ENCODE results near the gene GPR183.

GPR183 gene

DNA sequence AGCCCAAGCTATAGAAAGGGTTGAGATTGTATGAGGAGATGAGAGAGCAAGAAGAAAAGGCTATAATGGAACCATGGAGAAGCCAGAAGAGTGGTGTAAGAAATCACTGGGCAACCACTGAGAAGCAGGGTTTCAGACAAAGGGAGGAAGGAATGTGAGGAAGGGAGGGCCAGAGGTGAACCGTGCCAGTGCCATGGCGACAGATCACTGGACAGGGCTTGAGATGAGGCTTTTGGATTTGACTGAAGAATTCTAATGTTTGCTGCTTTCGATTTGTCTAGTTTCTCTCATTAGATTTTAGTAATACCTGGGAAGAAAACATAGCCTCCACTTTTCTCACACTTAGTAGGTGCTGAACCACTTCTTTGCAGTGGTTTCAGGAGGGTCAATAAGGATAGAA is 6.3 kb upstream of the GPR183 start:
- TF ChIP-seq, protein P1, sequence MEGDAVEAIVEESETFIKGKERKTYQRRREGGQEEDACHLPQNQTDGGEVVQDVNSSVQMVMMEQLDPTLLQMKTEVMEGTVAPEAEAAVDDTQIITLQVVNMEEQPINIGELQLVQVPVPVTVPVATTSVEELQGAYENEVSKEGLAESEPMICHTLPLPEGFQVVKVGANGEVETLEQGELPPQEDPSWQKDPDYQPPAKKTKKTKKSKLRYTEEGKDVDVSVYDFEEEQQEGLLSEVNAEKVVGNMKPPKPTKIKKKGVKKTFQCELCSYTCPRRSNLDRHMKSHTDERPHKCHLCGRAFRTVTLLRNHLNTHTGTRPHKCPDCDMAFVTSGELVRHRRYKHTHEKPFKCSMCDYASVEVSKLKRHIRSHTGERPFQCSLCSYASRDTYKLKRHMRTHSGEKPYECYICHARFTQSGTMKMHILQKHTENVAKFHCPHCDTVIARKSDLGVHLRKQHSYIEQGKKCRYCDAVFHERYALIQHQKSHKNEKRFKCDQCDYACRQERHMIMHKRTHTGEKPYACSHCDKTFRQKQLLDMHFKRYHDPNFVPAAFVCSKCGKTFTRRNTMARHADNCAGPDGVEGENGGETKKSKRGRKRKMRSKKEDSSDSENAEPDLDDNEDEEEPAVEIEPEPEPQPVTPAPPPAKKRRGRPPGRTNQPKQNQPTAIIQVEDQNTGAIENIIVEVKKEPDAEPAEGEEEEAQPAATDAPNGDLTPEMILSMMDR (conservative IDR thresholded peaks at IDR 0.05; ENCODE audit: low read length): no peak
- DNase-seq (ENCODE audit: low read depth): peak; percentile 70
- H3K4me3 ChIP-seq (ENCODE audit: low read length): no peak overlapping the region

GRCh38 chr13:99312493-99312883 is 5.3 kb upstream of the GPR183 start:
- TF ChIP-seq, protein P1 (conservative IDR thresholded peaks at IDR 0.05; ENCODE audit: low read length): peak; percentile 18
- peak; percentile 100 for DNase-seq (ENCODE audit: low read depth)
- no peak overlapping the region for H3K4me3 ChIP-seq (ENCODE audit: low read length)

- H3K4me3 ChIP-seq (ENCODE audit: low read length): no peak overlapping the region
- DNase-seq (ENCODE audit: low read depth): no peak
- TF ChIP-seq, protein P1 (conservative IDR thresholded peaks at IDR 0.05; ENCODE audit: low read length): no peak
These were observed 4.7 kb upstream of the GPR183 start for GRCh38 chr13:99311748-99312492.

DNA sequence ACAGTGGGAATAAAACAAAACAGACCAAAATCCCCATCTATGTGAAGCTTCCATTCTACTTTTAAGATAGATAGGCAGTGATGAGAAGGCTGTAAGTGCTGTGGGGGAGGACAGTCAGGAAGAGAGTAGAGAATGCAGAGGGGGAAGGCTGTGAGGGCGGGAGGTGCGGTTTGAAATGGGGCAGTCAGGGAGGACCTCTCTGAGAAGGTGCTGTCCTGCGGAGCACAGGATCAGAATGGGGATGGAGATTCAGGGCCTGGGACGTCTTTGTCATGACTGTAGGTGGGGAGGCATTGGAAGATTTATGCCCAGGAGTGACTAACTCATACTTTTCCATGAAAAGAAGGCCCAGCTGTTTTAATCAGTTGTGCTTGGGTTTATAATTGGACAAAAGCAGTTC is 3.9 kb upstream of the GPR183 start:
- no peak overlapping the region for H3K4me3 ChIP-seq (ENCODE audit: low read length)
- no peak for DNase-seq (ENCODE audit: low read depth)
- TF ChIP-seq, protein P1 (conservative IDR thresholded peaks at IDR 0.05; ENCODE audit: low read length): no peak

- no peak overlapping the region for H3K4me3 ChIP-seq (ENCODE audit: low read length)
- TF ChIP-seq, protein P1 (conservative IDR thresholded peaks at IDR 0.05; ENCODE audit: low read length): no peak
- peak; percentile 87 for DNase-seq (ENCODE audit: low read depth)
These were observed 3.3 kb upstream of the GPR183 start for GRCh38 chr13:99310382-99311031.

DNA sequence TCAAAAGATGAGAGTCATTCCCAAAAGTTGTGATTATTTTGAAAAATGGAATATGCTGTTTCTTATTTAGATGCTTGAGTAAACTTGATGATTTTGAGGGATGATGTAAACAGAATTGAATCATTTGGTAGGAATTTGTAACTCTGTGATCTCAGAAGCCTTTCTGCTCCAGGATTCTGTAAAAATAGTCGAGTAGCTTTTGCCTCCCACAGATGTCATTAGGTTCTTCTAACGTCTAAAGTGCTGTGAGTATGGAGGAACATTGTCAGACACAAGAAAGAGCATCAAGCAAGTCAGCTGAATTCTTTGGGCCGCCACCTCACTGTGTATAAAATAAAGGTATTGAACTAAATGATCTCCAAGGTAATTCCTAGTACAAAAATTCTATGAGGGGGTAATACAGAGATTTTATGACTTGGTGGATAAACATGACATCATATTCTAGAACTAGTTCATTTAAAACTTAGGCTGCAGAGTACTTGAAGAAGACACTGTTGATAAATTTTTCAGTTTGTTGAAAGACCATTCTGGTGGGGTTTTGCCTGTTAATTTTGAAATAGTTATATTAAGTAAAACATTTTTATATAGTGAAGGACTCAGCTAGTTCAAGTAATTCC is 1.4 kb upstream of the GPR183 start:
- no peak overlapping the region for H3K4me3 ChIP-seq (ENCODE audit: low read length)
- TF ChIP-seq, protein P1 (conservative IDR thresholded peaks at IDR 0.05; ENCODE audit: low read length): no peak
- DNase-seq (ENCODE audit: low read depth): peak; percentile 68

All from AG10803 (cell line).